ENCODE data around the gene OR5H15. TPM values are rescaled to one million over a fixed set of nuclear protein-coding genes. Genes with fewer than 3 reads are reported as not detected.
"Not testable (repeated sequence)": the region's sequence is repeated elsewhere in the genome, so short reads cannot be mapped to it uniquely, and the experiment has no call there.

The OR5H15 gene
- not detected for polyA plus RNA-seq (ENCODE audit: insufficient read length in 3 of 3)

DNA sequence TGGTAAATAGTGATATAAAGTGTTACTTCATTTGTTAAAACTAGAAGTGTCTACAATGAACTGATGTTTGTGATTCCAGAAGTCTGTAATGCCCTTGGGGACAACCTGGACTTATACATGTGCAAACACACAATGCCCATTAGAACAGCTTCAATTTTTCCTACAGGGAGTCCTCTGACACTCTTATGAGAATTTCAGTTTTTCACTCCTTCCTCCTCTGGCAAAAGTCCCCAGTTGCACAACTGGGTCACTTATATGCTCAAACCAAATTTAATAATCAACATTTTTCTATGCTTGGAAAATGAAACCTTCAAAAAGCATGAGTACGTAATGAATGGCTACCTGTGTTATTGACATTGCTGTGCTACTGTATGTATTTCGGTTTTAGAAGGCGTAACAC lies at the start of gene OR5H15:
OR5H15 (plus strand) TSS at position 301 of the 400 bp plus-strand sequence. CDS start 2,004 bp downstream, outside the sequence.
- no peak for DNase-seq (ENCODE audit: low read depth in 3 of 3, low spot score in 2 of 3)

DNA sequence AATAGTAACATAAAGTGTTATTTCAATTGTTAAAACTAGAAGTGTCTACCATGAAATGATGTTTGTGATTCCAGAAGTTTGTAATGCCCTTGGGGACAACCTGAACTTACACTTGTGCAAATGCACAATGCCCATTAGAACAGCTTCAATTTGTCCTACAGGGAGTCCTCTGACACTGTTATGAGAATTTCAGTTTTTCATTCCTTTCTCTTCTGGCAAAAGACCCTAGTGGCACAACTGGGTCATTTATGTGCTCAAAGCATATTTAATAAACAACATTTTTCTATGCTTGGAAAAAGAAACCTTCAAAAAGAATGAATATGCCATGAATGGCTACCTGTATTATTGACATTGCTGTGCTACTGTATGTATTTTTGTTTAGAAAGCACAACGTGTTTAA lies 36.1 kb upstream of the OR5H15 start, which contains the start of gene OR5H1:
OR5H1 (plus strand) TSS at position 301 of the 400 bp plus-strand sequence. CDS start 1,977 bp downstream, outside the sequence.
- no peak for DNase-seq (ENCODE audit: low read depth in 3 of 3, low spot score in 2 of 3)

DNA sequence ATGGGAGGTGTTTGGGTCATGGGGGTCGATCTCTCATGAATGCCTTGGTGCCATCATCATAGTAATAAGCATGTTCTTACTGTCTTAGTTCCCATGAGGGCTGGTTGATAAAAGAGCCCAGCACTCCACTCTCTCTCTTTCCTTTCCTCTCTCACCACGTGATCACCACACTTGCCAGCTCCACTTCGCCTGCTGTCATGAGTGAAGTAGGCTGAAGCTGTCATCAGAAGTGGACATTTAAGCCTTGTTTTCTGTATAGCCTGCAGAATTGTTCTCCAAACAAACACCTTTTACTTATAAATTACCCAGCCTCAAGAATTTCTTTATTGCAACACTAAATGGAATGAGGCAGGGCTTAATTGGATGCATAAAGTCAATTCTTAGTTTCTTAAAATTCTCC lies 29.9 kb upstream of the OR5H15 start:
- no peak for DNase-seq (ENCODE audit: low read depth in 3 of 3, low spot score in 2 of 3)

DNA sequence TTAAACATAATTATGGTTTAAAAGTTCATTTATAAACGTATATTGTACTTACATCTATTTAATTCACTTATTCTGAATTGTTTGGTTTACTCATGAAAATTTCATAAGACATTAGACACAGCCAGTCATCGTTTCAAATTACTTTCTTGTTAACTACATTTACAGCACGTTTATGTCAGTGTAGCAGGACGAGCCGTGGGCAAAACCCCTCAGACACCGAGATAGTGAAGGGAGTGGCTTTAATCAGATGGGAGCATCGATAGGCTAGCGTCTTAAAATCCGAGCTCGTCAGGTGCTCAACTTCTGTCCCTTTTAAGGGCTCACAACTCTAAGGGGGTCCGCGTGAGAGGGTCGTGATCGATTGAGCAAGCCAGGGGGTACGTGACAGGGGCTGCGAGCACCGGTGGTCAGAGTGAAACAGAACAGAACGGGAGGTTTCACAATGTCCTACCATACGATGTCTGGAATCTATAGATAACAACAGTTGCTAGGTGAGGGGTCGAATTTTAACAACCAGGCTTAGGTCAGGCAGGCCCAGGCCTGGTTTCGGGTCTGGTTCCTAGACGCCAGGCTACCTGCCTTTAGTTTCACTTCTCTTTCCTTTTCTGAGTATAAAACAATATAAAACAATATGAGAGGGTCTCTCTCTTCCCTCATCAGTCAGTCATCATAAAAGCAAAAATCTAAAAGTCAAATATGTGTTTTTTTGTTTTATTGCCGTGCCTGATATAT lies 28.5 kb upstream of the OR5H15 start:
- not testable (repeated sequence) for DNase-seq (ENCODE audit: low read depth in 3 of 3, low spot score in 2 of 3)

DNA sequence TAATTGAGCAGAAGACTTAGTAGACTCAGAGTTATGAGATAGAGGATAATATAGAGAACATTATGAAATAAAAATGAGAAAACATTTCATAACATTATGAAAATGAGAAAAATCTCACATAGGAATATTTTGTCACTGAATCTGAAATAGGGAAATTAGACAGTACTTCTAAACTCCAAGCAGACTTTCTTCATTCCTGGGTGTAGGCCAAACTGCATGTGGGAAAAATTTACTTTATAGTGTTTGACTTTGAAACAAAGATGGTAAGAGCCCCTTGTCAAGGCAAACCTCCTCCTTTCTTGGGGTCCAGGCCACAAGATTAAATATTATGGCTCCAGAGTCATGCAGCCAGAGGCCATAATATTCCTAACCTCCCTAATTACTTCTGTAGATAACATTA lies 26.0 kb upstream of the OR5H15 start:
- no peak for DNase-seq (ENCODE audit: low read depth in 3 of 3, low spot score in 2 of 3)

DNA sequence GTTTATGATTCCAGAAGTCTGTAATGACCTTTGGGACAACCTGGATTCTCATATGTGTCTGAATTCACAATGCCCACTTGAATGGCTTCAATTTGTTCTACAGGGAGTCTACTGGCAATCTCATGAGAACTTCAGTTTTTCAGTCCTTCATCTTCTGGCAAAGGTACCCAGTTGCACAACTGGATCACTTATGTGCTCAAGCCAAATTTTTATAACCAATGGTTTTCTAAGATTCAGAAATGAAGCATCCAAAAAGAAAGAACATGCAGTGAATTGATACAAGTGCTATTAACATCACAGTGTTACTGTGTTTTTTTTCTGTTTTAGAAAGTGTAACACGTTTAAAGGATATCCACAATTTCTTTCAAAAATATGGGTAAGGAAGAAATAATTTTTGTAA lies 19.3 kb upstream of the OR5H15 start, which contains the start of gene OR5H14:
OR5H14 (plus strand) TSS at position 301 of the 400 bp plus-strand sequence. CDS start 1,907 bp downstream, outside the sequence.
- no peak for DNase-seq (ENCODE audit: low read depth in 3 of 3, low spot score in 2 of 3)

DNA sequence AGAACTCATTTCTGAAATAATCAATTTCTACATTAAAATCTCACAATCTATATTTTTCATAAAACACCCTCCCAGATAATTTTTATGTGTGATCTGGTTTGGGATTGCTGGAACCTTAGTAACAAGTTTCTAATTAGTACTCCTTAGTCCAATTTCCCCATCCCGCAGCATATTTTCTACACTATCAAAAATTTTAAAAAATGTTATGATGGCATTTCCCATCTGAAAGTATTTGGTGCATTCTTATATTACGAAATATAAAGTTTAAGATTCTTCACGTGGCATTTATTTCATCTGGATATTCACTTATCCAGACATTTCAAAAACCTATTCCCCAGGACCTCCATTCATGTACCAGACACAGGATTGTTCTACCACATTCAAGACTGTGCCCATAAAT lies 17.7 kb upstream of the OR5H15 start:
- DNase-seq (ENCODE audit: low read depth in 3 of 3, low spot score in 2 of 3) = no peak

DNA sequence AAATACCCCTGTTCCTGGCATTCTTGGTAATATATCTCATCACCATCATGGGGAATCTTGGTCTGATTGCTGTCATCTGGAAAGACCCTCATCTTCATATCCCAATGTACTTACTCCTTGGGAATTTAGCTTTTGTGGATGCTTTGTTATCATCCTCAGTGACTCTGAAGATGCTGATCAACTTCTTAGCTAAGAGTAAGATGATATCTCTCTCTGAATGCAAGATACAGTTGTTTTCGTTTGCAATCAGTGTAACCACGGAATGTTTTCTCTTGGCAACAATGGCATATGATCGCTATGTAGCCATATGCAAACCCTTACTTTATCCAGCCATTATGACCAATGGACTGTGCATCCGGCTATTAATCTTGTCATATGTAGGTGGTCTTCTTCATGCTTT lies 17.0 kb upstream of the OR5H15 start:
- DNase-seq (ENCODE audit: low read depth in 3 of 3, low spot score in 2 of 3) = not testable (repeated sequence)

DNA sequence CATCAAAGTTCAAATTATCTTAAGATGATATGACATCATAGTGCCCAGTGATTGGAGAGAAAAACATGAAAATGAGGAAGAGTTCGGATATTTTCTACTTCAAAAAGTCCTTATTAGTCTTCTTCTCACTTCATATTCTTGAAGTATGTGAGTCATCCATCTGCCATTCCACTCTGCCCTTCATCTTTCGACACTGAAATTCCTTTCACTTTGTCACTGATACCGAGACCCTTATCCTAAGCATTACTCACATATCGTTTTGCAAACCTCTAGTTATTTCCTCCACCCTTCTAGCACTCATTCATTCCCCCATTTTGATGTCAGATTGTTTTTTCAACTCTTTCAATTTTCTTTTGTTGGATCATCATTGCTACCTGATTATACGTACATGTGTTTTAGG lies 15.3 kb upstream of the OR5H15 start:
- DNase-seq (ENCODE audit: low read depth in 3 of 3, low spot score in 2 of 3) = no peak

DNA sequence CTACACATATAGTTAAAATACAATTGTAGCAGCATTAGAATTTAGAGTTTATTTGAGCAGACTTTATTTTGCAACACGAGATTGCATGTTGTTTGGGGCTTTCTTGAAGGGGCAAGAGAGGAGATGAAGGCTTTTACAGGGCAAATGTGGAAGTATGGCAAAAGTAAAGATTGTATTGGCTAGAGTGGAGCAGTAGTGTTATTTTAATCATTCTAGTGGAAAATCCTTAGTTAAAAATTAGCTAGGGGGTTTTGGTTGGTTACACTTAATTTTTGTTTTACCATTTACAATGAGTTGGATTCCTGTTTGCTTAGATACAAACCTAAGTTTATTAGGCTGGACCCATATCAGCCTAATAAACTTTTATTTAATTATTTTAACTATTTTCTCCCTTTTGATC lies 4.6 kb downstream of the OR5H15 start:
- DNase-seq (ENCODE audit: low read depth in 3 of 3, low spot score in 2 of 3) = no peak

DNA sequence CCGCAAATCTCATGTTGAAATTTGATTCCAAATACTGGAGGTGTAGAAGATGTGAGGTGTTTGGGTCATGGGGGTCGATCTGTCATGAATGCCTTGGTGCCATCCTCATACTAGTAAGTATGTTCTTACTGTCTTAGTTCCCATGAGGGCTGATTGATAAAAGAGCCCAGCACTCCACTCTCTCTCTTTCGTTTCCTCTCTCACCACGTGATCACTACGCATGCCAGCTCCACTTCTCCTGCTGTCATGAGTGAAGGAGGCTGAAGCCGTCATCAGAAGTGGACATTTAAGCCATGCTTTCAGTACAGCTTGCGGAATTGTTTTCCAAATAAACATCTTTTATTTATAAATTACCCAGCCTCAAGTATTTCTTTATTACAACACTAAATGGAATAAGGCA lies 6.1 kb downstream of the OR5H15 start:
- DNase-seq (ENCODE audit: low read depth in 3 of 3, low spot score in 2 of 3) = no peak

DNA sequence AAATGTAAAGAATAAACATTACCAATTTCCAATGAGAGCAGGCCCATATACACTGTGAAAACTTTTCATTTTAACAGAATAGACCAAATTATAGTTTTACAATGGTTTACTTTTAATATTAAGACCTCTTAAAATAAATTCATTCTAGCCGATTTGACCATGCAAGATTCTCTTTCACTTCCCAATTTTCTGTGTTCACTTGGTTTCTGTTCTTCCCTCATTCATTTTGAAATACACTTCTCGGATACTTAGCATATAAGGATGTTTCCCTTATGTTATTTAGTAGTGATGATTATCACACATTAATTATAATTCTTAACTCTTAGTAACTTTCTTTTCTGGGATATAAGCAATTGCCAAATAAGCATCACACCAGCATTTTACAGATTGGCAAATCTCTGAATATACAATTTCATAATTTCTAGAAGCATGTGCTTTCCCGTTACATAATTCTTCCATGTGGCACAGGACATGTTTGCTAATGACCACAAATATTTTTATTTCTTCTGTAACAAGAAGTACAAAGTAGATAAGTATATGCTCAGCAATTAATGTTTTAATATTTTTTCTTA lies 13.9 kb downstream of the OR5H15 start:
- DNase-seq (ENCODE audit: low read depth in 3 of 3, low spot score in 2 of 3) = no peak

DNA sequence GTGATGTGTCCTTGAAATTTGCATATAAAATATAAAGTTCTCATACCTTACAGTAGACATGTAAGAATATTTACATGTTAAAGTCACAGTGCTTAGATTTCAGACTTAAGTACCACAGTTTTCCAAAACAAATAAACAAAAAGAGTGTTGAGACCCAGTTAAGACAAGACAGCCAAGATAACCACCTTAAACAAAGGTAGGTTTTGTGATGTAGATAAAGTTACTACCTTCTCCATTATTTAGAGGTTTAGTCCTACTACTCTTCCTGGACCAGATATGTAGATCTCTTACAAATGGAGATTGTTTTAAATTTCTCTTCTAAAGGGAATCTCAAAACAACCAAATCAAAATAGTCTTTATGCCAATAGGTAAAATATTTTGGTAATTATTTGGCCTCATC lies 15.7 kb downstream of the OR5H15 start:
- no peak for DNase-seq (ENCODE audit: low read depth in 3 of 3, low spot score in 2 of 3)

DNA sequence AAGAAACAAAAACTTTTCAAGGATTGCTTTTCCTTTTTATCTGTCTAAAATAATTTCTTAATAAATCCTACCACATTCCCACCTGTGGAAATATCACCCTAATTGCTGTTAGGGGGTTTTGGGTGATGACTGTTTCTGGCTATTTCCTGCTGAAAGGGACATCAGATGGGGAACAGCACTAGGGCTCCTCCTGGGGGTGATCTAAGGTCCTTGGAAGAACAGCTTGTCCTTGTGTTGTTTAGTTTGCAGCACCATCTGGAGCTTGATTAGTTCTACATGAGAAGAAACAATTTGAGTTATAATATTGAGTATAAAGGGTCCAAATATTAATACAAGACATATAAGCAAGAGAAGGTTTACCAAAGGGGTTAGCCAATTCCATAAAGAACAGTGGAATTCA lies 18.7 kb downstream of the OR5H15 start:
- DNase-seq (ENCODE audit: low read depth in 3 of 3, low spot score in 2 of 3) = no peak

DNA sequence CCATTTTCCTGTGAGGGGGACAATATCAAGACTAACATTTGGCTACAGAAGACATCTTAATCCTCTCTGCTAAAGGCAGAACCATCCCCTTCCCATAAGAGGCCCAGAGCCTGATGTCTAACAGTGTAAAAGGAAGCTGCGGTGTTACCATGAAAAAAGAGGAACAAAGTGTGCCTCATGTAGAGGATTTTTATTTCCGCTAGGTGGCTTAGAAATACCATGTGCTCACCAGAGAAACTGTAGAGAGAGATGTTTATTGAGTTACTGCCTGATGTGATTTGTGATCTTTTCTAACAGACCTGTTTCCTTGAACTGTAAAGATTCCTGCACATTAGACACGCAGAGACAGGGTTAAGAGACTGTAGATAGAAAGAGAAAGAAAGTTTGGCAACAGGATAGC lies 22.0 kb downstream of the OR5H15 start:
- no peak for DNase-seq (ENCODE audit: low read depth in 3 of 3, low spot score in 2 of 3)

DNA sequence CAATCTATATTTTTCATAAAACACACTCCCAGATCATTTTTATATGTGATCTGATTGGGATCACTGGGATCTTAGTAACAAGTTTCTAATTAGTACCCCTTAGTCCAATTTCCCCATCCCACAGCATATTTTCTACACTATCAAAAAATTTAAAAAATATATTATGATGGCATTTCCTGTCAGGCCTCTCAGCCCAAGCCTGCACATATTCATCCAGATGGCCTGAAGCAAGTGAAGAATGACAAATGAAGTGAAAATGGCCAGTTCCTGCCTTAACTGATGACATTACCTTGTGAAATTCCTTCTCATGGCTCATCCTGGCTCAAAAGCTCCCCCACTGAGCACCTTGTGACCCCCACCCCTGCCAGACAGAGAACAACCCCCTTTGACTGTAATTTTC lies 24.4 kb downstream of the OR5H15 start:
- not testable (repeated sequence) for DNase-seq (ENCODE audit: low read depth in 3 of 3, low spot score in 2 of 3)

DNA sequence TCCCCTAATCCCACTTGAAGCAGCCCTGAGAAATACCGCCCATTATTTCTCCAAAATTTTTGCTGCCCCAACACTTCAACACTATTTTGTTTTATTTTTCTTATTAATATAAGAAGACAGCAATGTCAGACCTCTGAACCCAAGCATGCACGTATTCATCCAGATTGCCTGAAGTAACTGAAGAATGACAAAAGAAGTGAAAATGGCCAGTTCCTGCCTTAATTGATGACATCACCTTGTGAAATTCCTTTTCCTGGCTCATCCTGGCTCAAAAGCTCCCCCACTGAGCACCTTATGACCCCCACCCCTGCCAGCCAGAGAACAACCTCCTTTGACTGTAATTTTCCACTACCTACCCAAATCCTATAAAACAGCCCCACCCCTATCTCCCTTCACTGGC lies 29.8 kb downstream of the OR5H15 start:
- DNase-seq (ENCODE audit: low read depth in 3 of 3, low spot score in 2 of 3) = not testable (repeated sequence)

DNA sequence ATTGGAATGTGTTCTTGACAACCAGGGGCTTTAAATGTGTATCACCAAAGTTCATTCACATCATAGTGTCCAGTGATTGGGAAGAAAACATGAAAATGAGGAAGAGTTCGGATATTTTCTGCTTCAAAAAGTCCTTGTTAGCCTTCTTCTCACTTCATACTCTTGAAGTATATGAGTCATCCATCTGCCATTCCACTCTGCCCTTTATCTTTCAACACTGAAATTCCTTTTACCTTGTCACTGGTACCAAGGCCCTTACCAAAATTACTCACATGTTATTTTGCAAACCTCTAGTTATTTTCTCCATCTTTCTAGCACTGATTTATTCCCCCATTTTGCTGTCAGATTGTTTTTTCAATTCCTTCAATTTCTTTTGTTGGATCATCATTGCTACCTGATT lies 32.5 kb downstream of the OR5H15 start:
- DNase-seq (ENCODE audit: low read depth in 3 of 3, low spot score in 2 of 3) = no peak

DNA sequence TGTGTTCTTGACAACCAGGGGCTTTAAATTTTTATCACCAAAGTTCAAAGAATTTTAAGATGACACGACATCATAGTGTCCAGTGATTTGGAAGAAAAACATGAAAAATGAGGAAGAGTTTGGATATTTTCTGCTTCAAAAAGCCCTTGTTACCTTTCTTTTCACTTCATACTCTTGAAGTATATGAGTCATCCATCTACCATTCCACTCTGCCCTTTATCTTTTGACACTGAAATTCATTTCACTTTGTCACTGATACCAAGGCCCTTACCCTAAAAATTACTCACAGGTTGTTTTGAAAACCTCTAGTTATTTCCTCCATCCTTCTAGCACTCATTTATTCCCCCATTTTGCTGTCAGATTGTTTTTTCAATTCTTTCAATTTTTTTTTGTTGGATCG lies 42.7 kb downstream of the OR5H15 start:
- DNase-seq (ENCODE audit: low read depth in 3 of 3, low spot score in 2 of 3) = no peak

DNA sequence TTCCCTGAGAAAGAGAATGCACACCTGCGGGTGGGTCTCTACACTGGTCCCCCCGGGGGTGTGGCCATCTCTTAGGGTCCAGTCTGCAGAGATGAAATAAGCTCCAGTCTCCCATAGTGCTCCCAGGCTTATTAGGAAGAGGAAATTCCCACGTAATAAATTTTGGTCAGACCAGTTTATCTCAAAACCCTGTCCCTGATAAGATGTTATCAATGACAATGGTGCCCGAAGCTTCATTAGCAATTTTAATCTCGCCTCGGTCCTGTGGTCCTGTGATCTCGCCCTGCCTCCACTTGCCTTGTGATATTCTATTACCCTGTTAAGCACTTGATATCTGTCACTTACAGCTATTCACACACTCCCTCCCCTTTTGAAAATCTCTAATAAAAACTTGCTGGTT lies 46.8 kb downstream of the OR5H15 start:
- DNase-seq (ENCODE audit: low read depth in 3 of 3, low spot score in 2 of 3) = no peak

DNA sequence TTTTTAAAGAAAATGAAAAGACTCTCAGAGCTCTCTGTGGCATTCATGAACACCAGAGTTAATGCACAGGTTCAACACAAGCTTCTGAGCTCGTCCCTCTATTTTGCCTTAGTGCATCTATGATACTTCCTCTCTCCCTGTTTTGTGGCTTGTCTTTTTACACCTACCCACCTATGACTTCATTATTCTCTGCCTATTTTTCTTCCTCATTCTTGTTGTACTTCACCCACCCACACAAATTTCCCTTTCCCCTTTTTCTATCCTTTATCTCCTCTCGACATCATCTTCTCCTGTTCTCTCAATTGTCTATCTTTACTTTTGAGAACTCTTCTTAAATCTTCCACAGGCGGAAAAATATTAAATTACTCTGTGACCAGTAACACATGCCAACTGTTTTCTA lies 48.6 kb downstream of the OR5H15 start:
- DNase-seq (ENCODE audit: low read depth in 3 of 3, low spot score in 2 of 3) = no peak
